GM19463 (cell line): Measurements from ENCODE around the gene LSR.

Experiments used
- ATAC-seq: cut with Tn5 transposase; IDR thresholded peaks from one replicate; pipeline ENCODE4 v1.9.1; 2021; ENCODE audit warnings: mild to moderate bottlenecking, moderate library complexity; ENCODE audit not compliant: unreplicated experiment

The LSR gene, protein sequence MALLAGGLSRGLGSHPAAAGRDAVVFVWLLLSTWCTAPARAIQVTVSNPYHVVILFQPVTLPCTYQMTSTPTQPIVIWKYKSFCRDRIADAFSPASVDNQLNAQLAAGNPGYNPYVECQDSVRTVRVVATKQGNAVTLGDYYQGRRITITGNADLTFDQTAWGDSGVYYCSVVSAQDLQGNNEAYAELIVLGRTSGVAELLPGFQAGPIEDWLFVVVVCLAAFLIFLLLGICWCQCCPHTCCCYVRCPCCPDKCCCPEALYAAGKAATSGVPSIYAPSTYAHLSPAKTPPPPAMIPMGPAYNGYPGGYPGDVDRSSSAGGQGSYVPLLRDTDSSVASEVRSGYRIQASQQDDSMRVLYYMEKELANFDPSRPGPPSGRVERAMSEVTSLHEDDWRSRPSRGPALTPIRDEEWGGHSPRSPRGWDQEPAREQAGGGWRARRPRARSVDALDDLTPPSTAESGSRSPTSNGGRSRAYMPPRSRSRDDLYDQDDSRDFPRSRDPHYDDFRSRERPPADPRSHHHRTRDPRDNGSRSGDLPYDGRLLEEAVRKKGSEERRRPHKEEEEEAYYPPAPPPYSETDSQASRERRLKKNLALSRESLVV

DNA sequence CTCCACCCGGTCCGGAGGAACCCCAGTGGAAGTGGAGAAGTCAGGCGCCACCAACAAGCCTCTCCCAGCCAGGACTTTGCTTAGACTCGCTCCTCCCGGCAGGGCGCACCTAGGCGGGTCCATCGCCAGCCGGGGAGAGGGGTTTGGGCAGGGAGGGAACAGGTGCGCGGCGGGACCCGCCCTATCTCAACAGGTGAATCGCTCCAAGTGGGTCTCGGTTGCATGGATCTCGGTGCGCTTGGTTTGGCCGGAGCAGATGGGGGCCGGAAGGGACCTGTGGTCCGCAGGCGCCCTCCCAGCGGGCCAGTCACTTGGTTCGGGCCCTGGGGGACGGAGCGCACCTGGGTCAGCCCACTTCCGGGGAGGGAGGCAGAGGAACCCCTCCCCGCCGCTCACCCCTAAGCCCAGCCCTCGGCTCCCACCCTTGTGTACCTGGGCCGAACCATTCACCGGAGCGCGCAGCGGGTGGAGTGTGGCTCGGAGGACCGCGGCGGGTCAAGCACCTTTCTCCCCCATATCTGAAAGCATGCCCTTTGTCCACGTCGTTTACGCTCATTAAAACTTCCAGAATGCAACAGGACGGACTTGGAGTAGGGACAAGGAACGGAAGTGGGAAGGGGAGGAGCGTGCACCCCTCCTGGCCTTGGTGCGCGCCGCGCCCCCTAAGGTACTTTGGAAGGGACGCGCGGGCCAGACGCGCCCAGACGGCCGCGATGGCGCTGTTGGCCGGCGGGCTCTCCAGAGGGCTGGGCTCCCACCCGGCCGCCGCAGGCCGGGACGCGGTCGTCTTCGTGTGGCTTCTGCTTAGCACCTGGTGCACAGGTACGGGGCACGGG, at the start of gene LSR:
Gene LSR, plus strand, starts transcription at position 693 of the 836 bp plus-strand sequence. Its CDS starts 21 bp downstream, at position 714.
- peak; percentile 78 for ATAC-seq

DNA sequence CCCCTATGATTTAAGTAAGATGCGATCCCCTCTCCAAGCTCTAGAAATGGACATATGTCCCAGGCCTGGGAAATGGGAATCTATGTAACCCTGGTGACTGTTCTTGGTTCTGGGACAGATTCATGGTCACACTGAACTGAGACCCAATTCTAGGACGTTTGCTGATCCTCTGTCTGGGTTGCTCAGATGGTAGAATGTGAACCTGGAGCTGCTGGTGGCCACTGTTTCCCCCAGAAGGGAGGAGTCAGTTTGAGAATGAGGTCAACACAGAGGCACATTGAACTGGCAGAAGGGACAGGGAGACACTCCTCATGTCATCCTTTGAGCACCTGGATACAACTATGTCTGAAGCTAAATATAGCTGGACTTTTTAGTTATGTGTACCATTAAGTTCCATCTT, 49.3 kb upstream of the LSR start:
- ATAC-seq = no peak

DNA sequence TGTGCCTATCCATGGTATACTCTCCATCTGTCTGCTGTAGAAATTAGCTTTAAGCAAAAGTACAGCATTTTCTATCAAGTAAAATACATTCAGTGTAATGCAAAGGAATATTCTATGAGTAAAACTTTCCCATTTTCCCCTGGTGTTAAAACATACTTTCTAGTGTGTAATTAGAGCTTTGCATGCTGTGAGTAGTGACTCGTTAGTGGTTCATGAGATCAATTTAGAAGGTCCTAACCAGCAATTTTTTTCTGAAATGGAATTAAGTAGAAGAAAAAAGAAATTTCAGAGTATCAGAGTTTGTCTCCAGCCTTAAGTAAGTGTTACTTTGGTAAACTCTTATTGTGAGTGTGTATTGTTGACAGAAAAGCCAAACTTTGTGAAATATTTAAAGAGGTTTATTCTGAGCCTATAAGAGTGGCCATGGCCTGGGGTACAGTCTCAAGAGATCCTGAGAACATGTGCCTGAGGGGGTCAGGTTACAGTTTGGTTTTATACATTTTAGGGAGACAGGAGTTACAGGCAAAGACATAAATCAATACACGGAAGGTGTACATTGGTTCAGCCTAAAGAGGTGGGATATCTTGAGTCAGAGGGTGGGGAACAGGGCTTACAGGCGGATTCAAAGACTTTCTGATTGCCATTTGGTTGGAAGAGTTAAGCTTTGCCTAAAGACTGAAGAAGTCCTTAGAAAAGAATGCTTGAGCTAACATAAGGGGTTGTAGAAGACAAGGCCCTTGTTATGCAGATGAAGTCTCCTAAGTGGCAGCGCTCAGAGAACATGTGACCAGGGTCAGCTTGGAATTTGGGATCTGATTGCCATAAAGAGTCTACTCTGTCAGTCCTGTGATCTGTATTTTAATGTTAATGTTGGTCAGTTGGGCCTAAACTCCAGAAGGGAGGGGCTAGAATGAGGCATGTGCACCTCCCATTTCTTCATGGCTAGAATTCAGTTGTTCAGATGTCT, 45.8 kb upstream of the LSR start:
- ATAC-seq = no peak

DNA sequence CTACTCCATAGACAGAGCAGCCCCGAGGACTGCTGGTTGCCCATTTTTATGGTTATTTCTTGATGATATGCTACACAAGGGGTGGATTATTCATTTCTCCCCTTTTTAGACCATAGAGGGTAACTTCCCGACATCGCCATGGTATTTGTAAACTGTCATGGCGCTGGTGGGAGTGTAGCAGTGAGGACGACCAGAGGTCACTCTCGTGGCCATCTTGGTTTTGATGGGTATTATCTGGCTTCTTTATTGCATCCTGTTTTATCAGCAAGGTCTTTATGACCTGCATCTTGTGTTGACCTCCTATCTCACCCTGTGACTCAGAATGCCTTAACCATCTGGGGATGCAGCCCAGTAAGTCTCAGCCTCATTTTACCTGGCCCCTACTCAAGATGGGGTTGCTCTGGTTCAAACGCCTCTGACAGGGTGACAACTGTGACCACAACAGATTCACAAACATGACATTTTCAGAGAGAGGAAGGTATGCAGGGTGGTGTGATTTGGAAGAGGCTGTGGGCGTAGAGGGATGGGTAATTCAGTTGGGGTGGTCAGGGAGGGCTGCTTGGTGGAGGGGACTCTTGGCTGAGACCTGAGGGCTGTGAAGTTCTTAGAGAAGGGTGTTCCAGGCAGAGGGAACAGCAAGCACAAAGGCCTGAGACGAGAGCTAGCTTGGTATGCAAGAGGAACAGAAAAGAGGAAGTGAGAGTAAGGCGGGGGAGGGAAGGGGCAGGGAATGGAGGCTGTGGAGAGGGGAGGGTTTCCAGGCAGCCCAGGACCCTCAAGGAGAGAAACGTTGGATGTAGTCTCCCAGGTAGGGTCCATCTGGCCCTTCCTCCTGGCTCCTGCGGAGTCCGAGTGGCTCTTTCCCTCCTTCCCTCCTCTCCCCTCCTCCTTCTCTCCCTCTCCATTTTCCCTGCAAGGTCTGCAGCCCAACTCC, 43.7 kb upstream of the LSR start:
- ATAC-seq = peak; percentile 80

DNA sequence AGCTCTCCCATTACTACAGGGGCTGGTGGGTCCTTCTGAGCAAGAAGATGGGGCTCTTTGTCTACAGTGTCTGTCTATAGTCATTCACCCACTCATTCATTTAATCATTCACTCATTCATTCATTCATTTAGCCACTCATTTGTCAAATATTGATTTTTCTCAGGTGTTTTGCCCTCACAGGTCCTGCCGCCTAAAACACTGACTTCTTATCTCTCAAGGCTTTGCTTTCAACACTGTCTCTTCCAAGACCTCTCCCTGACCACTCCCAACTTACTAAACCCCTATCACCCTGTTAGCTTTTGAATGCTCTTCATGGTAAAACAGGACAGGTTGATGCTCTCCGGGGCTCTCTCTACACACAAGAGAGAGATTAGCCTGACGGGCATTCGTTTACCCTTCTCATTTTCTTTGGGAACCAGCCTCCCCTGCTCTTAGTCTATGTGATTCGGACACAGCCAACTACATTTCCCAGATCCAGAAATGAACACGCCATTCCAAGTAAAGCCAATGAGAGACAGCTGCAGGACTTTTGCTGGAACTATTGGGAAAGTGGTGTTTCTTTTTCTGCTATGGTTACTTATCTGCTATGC, 43.0 kb upstream of the LSR start:
- ATAC-seq = peak; percentile 10

DNA sequence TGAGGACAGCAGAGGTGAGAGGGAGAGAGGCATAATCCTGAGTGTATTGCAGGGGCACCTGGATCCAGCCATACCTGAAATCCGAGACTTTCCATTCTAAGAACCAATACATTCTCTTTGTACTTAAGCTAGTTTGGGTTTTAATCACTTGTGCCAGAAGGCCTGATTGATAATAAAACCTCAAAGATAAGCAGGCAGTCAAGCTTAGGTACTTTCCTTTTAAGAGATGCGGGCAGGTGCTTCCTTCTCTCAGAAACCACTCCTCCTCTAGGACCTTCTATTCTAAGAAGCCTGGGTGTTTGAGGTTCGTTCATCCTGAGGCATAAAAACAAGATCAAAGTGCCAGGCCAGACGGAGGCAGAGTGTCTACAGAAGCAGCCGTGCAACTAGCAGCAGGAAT, 42.4 kb upstream of the LSR start:
- ATAC-seq = no peak

DNA sequence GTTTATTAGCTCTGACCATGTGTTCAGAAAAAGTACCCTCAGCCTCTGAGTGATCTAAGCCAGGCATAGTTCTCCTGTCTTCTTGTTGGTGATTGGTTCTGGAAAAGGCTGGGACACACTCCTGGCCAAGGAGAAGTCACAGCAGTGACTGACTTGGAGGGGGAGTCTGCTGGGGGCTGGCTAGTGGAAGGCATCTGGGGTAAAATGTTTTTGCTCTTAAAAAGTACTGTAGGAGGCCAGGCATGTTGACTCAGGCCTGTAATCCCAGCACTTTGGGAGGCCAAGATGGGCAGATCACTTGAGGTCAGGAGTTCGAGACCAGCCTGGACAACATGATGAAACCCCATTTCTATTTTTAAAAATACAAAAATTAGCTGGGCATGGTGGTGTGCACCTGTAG, 41.9 kb upstream of the LSR start:
- ATAC-seq = no peak

DNA sequence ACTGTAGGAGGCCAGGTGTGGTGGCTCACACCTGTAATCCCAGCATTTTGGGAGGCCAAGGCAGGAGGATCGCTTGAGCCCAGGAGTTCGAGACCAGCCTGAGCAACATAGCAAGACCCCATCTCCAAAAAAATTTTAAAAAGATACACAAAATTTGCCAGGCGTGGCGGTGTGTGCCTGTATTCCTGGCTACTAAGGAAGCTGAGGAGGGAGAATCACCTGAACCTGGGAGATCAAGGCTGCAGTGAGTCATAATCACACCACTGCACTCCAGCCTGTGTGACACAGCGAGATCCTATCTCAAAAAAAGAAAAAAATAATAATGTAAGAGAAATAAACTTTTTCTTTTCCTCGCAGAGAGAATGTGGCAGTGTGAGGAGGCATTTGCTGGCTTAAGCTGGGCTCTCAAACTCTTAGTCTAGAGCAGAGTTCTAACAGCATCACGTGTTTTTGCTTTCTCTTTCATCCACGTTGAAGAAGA, 41.4 kb upstream of the LSR start:
- no peak for ATAC-seq

DNA sequence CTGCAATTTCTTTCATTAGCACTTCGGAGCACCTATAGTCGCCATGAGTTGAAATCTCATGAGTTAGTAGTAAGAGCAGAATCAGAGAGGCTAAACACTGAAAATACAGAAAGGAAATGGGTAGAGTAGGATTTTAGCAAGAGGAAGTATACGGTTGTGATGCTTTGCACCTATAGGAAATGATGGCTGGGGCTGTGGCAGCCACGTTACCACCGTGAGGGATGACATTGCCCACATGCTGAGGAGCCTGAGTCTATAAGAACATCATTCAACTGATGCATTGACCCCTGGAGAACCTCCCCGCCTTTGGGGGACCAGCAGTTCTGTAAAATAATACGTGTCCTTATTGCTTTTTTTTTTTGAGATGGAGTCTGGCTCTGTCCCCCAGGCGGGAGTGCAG, 40.7 kb upstream of the LSR start:
- ATAC-seq = no peak

DNA sequence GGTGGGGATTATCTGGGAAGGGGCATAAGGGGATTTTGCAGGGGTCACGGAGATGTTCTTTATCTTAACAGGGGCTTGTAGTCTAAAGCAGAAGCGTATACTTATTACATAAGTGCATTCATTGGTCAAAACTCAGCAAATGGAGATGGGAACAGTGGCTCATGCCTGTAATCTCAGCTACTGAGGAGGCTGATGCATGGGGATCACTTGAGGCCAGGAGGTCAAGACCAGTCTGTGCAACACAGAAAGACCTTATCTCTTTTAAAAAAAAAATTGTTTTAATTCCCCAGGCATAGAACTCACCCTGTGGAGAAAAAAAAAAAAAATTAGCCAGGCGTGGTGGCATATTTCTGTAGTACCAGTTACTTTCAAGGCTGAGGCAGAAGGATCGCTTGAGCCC, 39.2 kb upstream of the LSR start:
- ATAC-seq = no peak

DNA sequence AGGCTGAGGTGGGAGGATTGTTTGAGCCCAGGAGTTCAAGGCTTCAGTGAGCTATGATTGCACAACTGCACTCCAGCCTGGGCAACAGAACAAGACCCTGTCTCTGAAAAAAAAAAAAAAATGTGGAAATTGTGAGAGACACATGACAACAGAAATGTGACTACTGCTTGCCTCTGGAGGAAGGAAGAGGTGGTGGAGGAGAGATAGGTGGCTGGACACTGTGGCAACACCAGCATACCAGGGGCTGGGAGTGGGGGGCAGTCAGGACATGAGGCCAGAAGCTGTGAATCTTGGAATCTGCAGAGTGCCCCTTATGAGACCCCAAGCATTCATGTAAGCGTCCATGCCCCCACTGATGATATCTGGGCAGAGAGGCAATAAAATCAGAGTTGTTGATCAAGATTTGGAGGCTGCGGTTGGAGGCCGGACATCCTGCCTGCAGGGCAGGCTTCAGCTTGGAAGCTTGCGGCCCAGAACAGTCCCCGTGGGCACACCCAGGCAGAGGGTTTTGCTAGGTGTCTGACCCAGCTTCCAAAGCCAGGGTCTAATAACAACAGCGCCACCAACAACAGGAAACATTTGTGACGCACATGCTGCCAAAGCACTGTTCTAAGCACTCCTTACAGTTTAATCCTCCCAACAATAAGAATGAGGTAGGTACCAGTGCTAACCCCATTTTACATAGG, 37.1 kb upstream of the LSR start:
- no peak for ATAC-seq

DNA sequence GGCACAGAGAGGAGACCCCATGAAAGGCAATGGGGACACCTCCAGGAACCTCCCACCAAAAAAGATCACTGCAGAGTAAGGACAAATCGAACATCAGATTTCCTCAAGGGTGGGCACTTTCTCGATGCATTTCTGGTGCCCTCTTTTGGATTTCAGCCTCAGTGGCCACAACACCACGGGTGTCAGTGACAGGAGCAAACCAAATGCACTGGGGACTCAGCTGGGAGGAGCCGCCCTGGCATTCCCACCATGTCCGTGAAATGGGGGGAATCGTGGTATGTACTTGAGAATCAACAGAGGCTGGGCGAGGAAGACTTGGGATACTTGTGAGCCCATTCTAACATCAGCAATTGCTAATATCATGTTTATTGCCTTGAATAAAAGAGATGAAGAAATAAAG, 36.6 kb upstream of the LSR start:
- no peak for ATAC-seq

DNA sequence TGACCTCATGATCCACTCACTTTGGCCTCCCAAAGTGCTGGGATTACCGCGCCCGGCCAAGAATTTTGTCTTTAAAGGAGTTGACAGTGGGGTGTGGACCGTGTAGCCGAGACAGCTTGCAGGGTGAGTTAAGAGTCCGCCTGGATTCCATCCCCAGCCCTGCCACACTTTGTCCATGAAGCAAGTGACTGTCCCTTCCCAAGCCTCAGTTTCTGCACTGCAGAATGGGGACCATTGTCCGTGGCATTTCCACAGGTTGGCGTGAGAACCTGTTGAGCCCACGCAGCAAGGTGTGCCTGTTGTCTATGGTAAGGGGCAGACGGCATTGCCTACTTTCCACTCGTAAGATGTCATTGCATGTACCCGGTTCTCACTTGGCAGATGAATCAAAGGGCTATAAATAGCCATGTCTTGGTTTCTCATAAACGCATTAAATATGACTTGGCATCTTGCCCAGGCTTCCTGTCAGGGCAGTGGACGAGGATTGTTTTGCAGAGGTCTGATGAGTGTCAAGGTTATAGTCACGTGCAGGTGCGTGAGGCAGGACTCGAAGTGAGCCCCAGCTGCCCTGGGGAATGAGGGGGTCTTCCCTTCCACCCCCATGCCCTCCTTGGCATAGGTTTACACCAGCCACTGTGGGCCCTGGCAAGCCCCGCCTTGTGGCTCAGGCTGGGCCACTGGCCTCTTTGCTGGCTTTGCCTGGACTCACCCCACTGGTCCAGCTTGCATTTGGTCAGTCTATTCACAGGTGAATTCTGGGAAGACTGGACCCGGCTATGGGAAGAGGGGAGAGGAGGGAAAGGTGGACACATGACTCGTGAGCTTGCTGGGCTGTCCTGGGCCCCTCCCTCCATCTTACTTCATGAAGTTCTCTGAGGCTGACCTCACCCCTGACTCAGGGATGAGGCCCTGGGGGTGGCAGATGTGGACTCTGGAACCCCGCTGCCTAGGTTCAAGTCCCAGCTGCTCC, 34.9 kb upstream of the LSR start:
- ATAC-seq = peak; percentile 77

DNA sequence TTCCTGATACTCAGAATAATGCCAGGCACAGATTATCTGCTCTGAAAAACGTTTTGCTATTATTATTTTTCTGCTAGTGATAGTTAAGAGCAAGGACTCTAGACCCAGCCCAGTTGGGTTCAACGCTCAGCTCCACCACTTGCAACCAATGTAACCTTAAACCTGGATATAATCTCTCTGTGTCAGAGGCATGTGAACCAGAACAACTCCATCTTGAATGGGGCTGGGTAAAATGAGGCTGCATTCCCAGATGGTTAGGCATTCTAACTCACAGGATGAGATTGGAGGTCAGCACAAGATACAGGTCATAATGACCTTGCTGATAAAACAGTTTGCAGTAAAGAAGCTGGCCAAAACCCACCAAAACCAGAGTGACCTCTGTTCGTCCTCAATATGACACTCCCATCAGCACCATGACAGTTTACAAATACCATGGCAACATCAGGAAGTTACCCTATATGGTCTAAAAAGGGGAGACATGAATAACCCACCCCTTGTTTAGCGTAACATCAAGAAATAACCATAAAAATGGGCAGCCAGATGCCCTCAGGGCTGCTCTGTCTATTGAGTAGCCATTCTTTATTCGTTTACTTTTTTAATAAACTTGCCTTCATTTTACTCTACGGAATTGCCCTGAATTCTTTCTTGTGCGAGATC, 33.9 kb upstream of the LSR start:
- no peak for ATAC-seq

DNA sequence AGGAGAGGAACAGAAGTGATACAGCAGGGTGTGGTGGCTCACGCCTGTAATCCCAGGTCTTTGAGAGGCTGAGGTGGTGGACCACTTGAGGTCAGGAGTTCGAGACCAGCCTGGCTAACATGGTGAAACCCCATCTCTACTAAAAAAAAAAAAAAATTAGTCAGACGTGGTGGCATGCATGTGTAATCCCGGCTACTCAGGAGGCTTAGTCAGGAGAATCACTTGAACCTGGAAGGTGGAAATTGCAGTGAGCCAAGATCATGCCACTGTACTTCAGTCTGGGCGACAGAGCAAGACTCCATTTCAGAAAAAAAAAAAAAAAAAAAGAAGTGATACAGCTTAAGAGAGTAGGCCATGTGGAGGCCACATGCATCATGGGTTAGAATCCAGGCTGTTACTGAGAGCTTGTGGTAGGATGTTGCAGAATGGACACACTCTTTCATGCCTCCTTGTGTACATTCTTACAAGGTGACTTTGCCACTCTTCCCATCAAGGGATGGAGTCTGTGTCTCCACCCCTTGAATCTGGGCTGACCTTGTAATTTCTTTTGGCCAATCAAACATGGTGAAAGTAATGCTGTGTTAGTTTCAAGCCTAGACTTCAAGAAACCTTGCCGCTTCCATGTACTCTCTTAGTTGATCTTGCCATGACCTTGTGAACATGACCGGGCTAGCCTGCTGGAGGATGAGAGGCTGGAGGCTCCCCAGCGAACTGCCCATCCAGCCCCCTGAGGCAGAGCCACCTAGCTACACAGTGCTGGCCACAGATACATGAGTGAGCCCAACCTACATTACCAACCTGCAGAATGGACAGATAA, 32.6 kb upstream of the LSR start:
- no peak for ATAC-seq
